ENCODE results near the gene CHST15.

Gene CHST15

DNA sequence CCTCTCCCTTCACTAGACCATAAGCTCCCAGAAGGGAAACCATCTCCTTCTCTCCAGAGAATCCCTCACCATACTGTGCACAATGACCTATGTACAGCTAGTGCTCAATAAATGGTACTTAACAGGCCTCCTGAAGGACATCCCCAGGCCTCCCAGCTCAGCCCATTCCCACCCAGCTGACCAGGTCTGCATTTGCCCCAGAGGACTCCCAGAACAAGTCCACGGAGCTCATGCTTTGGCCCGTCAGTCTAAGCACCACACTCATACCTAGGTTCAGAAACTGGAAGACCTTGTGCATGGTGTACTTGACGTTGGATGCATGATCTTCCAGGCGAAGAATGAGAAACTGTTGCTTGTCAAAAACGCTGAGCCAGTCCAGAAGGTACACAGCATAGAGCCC lies 81.3 kb downstream of the CHST15 start:
- DNase-seq (ENCODE audit: low read depth, low spot score): no peak

DNA sequence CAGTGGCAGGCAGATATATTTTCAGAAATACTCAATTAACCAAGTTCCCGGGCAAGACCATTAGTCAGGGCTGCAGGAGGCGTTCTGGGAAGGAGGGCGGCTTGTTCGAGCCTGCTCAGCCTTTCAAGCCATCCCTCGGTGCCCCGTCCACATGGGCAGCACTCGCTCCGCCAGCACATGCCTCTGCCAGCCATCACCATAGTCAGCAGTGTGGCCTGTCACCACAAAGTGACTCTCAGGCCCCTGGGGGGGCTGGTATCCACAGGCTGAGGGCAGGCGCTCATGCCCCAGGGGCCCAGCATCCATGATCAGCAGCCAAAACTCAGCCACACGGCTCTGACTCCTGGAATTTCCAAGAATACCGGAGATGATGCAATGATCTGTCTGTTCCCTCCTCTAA lies 81.9 kb downstream of the CHST15 start:
- DNase-seq (ENCODE audit: low read depth, low spot score): no peak

DNA sequence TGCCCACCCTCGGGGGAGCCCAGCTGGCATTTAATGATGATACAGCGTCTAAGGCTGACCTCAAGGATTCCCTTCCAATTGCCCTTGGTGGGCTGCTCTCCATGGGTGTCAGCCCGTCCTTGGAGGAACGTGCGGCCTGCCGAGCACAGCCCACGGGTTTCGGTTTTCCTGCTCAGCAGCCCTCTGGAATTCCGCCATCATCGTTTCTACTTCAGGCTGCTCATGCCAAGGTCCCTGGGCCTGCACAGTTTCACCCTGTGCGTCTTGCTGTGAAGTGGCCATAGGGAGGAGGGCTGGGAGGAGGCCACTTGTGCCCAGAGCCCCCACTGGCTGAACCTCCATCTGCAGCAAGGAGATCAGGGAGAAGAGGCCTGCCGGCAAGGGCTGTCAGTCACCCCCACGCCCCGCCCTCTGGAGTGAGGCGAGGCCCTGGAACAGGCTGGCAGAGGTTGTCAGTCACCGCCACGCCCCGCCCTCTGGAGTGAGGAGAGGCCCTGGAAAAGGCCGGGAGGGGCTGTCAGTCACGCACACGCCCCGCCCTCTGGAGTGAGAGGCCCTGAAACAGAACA lies 82.8 kb downstream of the CHST15 start:
- no peak for DNase-seq (ENCODE audit: low read depth, low spot score)

DNA sequence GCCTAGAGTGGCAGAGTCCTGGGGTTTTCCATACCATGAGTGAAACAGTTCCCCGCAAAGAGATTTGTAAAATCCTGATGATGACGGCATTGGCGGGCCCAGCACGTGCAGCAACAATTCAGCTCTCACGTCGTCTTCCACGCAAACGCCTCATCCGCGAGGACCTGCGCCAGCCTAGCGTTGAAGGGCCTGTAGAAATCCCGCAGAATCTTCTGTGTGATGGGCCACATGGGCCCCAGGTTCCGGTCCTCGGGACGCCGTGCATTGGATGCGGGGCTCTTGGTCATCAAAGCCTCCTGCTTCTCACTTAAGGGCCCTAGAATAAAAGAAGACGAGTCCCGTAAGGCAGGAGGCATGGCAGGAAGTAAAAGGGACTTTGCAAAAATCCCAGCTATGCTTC lies 83.4 kb downstream of the CHST15 start:
- DNase-seq (ENCODE audit: low read depth, low spot score): no peak

DNA sequence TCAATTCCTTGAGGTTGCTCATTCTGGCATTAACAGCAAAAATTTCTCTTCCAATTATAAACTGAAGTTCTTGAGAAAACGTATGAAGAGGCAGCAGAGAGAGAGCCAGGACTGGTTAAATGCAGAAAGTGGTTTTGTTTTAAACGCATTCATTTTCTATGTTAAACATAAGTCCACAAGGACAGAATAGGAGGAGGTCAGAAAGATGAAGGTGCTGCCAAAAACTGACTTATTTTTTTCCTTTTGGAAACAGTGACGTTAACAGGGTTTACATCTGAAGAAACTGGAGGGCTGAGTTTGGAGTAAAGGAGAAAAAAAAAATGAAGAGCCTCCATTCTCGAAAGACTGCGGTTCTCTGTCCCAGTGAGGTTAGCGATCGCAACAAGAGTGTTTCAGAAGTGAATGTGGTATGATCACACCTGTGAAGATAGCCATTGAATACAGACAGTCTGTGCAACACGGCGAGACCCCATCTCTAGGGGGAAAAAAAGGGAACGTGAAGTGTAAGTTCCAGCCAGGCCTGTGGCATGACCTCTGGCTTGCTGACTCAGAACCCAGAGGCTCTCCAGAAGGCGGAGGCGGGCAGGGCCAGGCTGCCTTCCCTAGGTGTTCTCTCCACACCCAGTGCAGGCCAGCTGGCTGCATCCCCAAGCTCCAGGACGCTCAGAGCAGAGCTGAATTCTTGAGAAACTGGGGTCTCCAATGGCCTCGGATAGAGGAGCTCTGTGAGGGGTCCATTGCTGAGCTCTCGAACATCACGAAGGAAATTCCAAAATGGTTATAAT lies 84.0 kb downstream of the CHST15 start:
- DNase-seq (ENCODE audit: low read depth, low spot score): no peak

DNA sequence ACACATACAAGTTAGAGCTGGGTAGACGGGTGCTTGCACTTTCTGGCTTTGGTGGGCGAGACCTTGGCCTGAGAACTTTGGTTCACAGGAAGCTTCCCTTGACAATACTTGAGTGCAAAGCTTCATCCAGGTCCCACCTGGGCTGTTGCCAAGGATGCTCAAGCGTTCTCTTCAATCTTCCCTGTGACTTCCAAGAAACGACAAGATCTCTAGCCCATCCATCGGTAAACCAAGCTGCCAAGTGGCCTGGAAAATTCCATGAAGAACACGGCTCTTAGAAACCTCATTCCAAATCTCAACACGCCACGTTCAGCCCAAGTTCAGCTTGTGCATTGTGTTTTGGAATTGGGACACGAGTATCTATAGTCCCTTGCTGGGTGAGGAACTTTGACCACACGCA lies 84.7 kb downstream of the CHST15 start:
- DNase-seq (ENCODE audit: low read depth, low spot score): no peak

DNA sequence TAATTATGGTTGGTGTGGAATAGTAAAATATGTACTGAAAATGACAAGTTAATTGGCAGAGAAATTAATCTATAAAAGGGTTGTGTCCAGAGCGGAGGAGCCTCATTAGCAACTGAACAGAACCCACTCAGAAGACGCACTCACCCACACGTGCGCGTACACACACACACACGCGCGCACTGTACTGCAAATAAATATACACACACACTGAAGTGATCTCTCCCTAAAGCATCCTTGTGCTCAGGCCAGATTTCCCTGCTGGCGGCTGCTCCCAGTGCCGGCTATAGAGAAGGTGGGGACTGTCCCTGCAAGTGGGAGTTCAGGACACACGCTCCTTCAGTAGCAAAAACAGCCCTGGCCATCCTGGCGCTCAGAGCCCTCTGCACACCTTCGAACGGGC lies 85.2 kb downstream of the CHST15 start:
- no peak for DNase-seq (ENCODE audit: low read depth, low spot score)

DNA sequence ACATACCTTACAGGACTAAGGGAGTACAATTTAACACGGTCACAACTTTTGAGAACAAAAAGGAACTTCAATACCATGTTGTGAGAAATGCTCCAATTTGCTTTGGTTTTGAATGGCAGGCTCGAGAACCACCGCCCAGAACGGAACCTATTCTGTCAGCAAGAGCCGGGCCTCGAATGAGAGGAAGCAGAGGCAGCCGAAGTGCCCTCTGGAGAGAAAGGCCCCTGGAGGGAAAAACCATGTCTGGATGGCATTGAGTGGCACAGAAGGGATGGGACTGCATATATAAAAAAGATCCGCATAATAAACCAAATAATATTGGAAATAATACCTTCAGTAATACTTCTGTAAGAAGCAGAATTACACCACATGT lies 85.6 kb downstream of the CHST15 start:
- DNase-seq (ENCODE audit: low read depth, low spot score): no peak

DNA sequence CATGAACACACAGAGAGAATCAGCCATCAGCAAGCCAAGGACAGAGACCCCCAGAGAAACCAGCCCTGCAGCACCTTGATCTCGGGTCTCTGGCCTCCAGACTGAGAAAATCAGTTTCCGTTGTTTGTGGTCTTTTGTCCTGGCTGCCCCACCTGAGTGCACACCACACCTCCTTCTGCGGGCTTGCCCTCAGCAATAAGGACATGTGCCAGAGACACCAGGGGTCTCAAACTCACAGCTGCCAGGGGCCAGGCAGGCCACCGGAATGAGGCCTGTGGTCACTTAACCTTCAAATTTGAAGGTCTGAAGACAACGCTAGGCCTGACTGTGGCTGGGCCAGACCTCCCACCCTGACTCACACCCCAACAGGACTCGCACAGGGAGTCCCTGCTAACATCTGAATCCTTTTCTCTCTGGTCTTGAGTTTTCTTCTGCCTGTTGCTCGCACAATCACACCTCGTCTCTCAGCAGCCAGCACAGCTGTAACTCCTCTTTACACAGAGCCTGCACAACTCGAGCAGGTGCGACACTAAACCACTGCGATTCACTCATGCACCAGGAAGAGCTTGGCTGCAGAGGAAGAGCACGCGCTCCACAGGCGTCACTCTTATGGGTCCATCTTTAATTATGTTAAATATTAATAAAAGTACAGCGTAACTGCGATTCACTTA lies 86.2 kb downstream of the CHST15 start:
- DNase-seq (ENCODE audit: low read depth, low spot score): no peak

DNA sequence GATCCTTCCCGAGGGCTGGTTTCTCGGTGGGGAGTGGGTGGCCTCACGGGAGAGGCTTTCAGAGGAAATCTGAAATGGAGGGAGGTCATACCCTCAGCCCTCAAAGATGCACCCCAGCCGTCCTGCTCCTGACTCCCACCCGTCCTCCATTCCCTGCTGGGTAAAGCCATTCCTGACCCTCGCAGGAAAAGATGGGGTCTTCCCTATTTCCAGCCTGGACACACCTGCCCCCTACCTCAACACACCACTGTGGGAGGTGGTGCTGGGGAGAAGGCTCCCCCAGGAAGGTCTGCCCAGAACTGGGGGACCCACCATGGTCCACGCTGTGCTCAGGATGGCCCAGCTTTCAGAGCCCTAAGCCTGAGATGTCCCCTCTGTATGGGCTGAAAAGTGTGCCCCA lies 86.9 kb downstream of the CHST15 start:
- no peak for DNase-seq (ENCODE audit: low read depth, low spot score)

DNA sequence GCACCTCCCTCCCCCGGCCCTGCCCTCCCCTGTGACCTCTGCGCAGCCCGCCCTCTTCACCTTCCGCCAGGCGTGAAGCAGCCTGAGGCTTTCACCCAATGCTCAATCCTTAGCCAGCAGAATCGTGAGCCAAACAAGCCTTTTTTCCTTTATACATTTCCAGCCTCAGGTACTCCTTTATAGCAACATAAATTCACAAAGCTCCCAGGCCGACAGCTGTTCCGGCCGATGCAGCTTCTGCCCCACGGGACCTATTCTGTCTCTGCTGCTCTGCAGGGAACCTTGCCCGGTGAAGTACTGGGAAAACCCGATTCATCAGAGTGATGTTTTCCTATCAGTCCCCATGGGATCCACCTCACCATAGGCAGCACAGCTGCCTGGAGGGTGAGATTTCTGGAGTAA lies 87.4 kb downstream of the CHST15 start:
- no peak for DNase-seq (ENCODE audit: low read depth, low spot score)

DNA sequence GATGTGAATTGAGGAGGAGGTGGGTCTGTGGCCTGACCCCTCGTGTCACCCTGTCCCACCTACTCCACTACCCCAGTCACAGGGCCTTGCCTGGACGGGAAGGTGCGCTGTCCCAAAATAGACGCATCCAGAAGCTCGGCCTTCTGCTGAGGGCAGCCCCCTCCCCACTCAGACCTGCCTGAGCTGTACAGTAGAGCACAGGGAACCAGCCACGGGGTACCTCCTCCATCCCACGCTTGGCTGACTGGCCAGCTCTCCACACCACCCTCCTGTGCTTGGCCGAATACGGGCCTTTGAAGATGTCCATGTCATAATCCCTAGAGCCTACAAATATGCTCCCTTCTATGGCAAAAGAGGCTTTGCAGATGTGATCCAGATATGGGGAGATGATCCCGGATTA lies 88.3 kb downstream of the CHST15 start:
- no peak for DNase-seq (ENCODE audit: low read depth, low spot score)

DNA sequence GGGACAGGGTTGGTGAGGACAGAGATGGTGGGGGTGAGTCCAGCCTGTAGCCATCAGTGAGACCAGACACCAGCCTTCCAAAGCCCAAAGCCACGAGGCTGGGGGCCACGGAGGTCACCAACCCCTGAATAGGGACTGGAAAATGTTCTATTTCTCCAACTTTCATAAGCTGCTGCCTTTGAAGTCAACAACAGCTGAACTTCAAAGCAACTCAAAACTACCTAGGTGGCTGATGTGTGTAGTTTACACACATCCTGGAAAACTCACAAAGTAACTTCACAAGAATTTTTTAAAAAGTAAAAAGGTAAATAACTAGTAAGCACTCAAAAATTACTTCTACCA lies 88.8 kb downstream of the CHST15 start:
- DNase-seq (ENCODE audit: low read depth, low spot score): no peak

DNA sequence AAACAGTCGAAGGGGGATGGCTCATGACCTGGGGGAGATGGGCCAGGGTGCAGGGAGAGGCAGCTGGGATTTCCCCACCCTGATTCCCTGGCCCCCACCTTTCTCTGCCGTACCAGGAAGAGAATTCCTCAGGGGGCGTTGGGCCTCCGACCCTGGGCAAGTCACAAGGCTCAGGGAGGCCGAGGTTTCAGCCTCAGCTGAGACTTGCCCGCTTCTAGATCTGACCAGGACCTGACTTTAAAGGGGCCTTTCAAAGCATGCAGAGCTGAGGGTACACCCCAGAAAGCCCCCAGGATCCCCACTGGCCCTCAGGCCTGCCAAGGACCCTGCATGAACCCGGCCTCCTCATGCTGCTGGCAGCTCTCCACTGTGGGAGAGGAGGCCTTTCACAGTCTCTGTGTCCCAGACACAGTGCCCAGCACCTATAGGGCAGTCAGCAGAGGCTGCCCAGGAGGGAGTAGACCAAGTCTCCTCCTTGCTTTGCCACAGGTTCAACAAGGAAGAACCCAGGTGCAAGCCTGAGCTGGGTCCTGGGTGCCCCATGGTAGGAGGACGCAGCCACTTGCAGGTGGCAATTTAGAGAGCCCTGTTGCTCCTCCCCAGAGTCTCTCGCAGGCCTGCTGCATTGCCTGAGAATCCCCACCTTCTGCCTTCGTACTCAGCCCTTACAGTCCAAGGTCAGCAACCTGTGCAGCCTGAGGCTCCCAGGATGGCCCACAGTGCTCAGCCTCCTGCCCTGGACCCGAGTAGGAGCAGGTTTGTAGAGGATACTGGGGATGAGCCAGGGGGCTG lies 89.3 kb downstream of the CHST15 start:
- DNase-seq (ENCODE audit: low read depth, low spot score): no peak

DNA sequence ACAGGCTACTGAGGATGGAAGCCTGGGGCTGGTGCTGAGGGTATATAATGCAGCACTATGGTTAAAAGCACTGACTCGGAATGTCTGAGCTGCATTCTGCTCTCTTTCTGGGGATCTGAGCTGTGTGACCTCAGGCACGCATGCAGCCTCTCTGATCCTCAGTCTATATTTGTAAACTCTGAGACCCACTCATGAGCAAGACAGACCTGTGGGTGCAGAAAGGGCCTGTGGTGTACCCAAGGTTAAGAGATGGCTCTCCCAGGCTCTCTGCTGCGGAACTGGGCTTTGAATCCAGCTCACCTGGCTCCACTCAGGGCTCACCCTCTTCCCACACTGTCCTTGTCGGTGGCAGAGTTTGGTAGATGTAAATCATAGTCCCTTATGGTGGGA lies 89.9 kb downstream of the CHST15 start:
- no peak for DNase-seq (ENCODE audit: low read depth, low spot score)

DNA sequence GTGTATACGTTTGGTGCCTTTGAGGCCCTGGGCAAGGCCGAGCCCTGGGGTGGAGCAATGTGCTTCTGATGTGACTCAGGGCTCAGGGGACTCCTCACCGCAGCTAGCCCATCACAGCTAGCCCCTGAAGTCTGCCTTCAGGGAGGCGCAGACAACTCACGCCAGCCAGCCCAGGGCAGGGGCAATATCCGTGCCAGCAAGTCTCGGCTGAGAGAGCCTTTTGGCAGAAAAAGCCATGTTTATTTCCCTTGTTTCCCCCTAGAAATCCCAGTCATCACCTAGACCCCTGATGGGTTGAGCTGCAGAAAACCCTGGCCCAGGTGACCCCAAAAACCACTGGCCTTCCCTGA lies 90.4 kb downstream of the CHST15 start:
- DNase-seq (ENCODE audit: low read depth, low spot score): no peak

DNA sequence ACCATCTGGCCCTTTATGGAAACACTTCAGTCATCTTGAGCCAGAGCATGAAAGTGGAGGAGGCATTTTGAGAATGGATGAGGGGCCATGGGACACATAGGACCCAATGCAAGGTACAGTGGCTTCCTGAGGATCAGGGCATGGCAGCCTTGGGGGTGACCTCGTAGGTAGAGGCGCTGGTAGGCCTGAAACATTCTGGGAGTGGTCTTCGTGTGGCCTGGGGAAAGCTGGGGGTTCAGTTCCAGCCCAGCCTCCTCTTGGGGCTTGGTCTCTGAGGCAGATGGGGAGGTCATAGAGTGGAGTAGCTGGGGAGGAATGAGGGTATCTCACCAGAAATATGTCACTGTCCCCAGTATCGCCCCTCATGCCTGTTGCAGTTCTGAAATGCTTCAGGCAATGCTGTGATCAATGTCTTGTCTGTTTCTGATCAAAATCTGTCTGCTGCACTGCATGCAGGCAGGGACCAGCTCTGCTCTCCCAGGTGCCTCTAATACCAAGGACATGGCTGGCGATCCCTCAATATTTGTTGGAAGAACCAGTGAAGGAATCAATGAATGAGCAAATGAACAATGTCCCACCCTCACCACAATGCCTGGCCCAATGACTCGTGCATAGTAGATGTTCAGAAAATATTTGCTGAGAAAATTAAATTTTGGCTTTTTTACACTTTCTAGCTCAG lies 90.9 kb downstream of the CHST15 start:
- no peak for DNase-seq (ENCODE audit: low read depth, low spot score)

DNA sequence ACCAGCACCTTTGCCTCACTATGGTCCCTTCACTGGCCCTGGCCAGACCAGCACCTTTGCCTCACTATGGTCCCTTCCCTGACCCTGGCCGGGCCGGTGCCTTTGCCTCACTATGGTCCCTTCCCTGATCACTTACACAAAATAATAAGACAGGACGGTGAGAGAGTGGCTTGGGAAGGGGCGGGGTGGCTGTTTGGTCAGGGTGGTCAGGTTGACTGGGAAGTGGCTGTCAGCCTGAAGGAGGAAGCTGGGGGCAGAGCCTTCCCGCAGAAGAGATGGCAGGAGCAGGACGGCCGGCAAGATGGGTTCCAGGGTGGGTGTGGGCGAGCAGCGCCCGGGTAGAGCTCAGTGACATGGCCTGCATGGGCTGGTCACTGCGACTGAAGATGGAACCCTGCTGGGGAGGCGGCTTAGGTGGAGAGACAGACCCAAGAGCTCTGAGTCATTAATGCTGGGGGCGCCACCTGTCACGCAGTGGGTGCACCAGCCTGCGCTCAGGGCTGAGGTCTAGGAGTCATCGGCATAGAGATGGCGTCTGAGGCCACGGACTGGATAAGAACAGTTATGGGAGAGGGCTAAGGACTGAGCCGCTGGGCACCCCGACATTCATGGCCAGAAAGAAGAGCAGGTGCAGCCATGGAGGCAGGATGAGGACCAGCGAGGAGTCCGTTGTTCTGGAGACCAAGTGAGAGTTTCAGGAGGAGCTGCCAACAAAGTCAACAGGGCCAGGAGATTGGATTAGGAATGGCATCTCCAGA lies 91.8 kb downstream of the CHST15 start:
- DNase-seq (ENCODE audit: low read depth, low spot score): no peak

DNA sequence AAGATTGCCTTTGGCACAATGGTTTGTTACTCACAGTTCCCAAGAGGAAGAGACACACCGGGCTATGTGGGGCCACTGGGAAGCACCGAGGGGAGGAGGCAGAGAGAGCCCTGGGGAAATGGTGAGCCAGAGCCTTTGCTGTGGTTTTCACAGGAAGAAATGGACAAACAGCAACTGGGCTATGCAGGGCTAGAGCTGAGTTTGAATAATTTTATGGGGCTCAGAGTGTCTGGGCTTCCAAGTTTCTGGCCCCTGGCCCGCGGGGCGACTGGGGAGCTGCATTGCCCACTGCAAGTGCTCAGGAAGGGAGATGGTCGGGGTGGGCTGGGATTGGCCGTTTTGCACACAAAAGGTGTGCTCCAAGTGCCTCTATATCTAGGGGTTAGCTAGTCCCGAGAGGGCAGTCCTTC lies 92.6 kb downstream of the CHST15 start:
- no peak for DNase-seq (ENCODE audit: low read depth, low spot score)

DNA sequence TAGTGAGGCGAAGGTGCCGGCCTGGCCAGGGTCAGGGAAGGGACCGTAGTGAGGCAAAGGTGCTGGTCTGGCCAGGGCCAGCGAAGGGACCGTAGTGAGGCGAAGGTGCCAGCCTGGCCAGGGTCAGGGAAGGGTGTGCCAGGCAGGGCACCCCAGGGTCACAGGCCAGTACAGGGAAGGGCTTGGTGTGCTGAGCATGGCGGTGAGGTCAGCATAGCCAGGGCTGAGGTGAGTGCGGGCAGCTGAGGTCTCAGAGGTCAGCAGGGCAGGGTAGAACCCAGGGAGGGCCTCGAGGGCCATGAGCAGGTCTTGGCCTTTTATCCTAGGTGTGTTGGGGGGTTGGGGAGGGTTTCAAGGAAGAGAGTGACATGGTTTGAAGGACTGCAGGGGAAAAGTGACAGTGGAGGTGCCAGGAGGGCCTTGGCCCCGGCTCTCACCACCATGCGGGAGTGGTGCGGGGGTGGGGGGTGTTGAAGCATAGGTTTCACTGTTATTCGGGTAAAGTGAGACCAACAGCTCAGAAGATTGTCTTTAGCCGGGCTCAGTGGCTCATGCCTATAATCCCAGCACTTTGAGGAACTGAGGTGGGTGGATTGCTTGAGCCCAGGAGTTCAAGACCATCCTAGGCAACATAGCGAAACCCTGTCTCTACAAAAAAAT lies 93.3 kb downstream of the CHST15 start:
- DNase-seq (ENCODE audit: low read depth, low spot score): no peak

DNA sequence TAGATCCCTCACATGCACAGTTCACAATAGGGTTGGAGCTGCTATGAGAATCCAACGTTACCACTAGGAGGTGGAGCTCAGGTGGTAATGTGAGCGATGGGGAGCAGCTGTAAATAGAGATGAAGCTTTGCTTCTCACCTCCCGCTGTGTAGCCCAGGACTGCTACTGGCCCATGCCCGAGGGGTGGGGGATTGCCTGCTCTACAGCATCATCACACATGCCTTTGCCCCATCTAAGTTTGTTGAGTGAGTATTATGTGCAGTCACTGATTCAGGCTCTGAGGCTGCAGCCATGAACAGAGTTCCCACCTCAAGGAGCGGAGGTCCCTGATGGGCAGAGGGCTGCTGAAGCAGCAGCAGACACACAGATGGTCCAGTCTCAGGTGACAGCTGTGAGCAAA lies 94.1 kb downstream of the CHST15 start:
- no peak for DNase-seq (ENCODE audit: low read depth, low spot score)
